Measurements from ENCODE around the gene CFAP46.

GRCh38 chr10:132876993-132877431 lies 65.4 kb downstream of the CFAP46 start:
- no peak for TF ChIP-seq KAT2B (IDR thresholded peaks at IDR 0.05; ENCODE audit: low read depth, low read length)
- no peak for TF ChIP-seq ZFP36 (IDR thresholded peaks at IDR 0.05; ENCODE audit: low read depth, low read length, partially characterized antibody)
- no peak for TF ChIP-seq TARDBP (IDR thresholded peaks at IDR 0.05)
- TF ChIP-seq CBX1 (IDR thresholded peaks at IDR 0.05; ENCODE audit: low read depth), result no peak
- no peak for TF ChIP-seq KDM1A (IDR thresholded peaks at IDR 0.05)
- TF ChIP-seq PHF20 (IDR thresholded peaks at IDR 0.05; ENCODE audit: partially characterized antibody), result no peak
